Non-pigmented ciliary epithelial cell (primary cell): ENCODE data around the gene TRPC1.
A peak's percentile ranks its signal among the peaks of the same experiment; 100 is the strongest.

ENCODE experiments used
- DNase-seq: peaks from one replicate; pipeline ENCODE4 v3.0.0-alpha.2; 2010; ENCODE audit warnings: low read depth

TRPC1 gene

GRCh38 chr3:142754494-142754893 is 30.7 kb downstream of the TRPC1 start:
- DNase-seq: no peak

- no peak for DNase-seq
These were observed 44.5 kb downstream of the TRPC1 start for GRCh38 chr3:142768338-142768737.

- no peak for DNase-seq
These were observed 54.1 kb downstream of the TRPC1 start for GRCh38 chr3:142777927-142778326.

- DNase-seq: no peak
These were observed 54.7 kb downstream of the TRPC1 start for GRCh38 chr3:142778541-142778940.

- DNase-seq: no peak
These were observed 55.8 kb downstream of the TRPC1 start for GRCh38 chr3:142779591-142779990.

- DNase-seq: no peak
These were observed 58.8 kb downstream of the TRPC1 start for GRCh38 chr3:142782616-142783015.

GRCh38 chr3:142784228-142784627 is 60.4 kb downstream of the TRPC1 start:
- no peak for DNase-seq

GRCh38 chr3:142785996-142786395 is 62.2 kb downstream of the TRPC1 start:
- DNase-seq: no peak

- DNase-seq: no peak
These were observed 63.9 kb downstream of the TRPC1 start for GRCh38 chr3:142787719-142788118.

GRCh38 chr3:142794508-142794907 is 70.7 kb downstream of the TRPC1 start:
- DNase-seq: no peak

- no peak for DNase-seq
These were observed 71.5 kb downstream of the TRPC1 start for GRCh38 chr3:142795332-142795731.

- no peak for DNase-seq
These were observed 73.0 kb downstream of the TRPC1 start for GRCh38 chr3:142796823-142797222.

GRCh38 chr3:142801746-142802145 is 77.9 kb downstream of the TRPC1 start:
- DNase-seq: no peak

GRCh38 chr3:142802891-142803290 is 79.1 kb downstream of the TRPC1 start:
- DNase-seq: no peak

- peak; percentile 57 for DNase-seq
These were observed 84.5 kb downstream of the TRPC1 start for GRCh38 chr3:142808103-142808917.

- no peak for DNase-seq
These were observed 85.4 kb downstream of the TRPC1 start for GRCh38 chr3:142809259-142809658.

GRCh38 chr3:142815803-142816202 is 92.0 kb downstream of the TRPC1 start:
- no peak for DNase-seq

- DNase-seq: no peak
These were observed 93.5 kb downstream of the TRPC1 start for GRCh38 chr3:142817356-142817755.

GRCh38 chr3:142817897-142818296 is 94.1 kb downstream of the TRPC1 start:
- no peak for DNase-seq

GRCh38 chr3:142818651-142819050 is 94.8 kb downstream of the TRPC1 start:
- DNase-seq: peak; percentile 28

GRCh38 chr3:142819179-142819578 is 95.3 kb downstream of the TRPC1 start:
- DNase-seq: no peak

GRCh38 chr3:142828703-142829305 is 105.0 kb downstream of the TRPC1 start:
- peak; percentile 41 for DNase-seq

GRCh38 chr3:142837526-142837925 is 113.7 kb downstream of the TRPC1 start:
- no peak for DNase-seq

- DNase-seq: no peak
These were observed 116.0 kb downstream of the TRPC1 start for GRCh38 chr3:142839831-142840230.
